HG03095 (cell line): Measurements from ENCODE around the gene INSYN1.

Source experiments
- ATAC-seq: cut with Tn5 transposase; IDR thresholded peaks from one replicate; pipeline ENCODE4 v1.9.1; 2021; ENCODE audit warnings: moderate library complexity; ENCODE audit not compliant: unreplicated experiment

INSYN1 gene

DNA sequence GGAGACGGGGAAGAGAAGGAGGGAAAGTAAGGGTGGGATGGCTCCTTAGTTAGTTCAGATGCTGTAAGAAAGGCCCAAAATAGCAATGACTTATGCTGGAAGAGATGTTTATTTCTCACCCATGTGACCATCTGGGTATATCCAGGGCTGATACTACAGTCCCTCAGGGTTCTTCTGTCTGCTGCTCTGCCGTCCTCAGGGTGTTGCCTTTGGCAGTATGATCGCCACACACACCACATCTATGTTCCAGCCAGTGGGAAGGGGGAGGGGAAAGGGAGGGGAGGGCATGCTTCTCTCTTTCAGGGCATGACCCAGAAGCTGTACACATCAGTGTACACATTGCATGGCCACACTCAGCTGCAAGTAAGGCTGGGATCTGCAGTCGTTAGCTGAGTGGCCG is 58.7 kb downstream of the INSYN1 start:
- ATAC-seq, result no peak

- ATAC-seq, result no peak
Observed at GRCh38 chr15:73691396-73691795, 61.8 kb downstream of the INSYN1 start.

- no peak for ATAC-seq
Observed at GRCh38 chr15:73688455-73688854, 64.7 kb downstream of the INSYN1 start.

DNA sequence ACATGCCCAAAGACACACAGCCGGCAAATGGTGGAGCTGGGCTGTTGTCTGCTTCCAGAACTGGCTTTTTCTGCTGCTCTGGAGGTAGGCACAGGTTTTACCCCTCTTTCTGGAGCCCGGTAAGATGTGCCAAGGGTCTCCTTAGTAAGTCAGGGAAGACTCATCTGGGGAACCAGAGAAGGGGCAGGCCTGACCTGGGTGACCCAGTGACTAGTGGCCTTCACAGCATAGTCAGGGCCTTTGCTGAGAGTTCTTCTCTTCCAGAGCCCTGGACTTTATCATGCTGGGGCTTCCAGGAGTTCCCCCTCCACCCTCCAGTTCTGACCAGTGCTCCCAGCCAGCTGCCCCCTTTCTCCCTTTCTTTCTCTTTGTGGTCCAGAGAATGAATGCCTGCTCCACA is 65.8 kb downstream of the INSYN1 start:
- ATAC-seq, result no peak

- ATAC-seq, result no peak
Observed at GRCh38 chr15:73686781-73687256, 66.3 kb downstream of the INSYN1 start.

DNA sequence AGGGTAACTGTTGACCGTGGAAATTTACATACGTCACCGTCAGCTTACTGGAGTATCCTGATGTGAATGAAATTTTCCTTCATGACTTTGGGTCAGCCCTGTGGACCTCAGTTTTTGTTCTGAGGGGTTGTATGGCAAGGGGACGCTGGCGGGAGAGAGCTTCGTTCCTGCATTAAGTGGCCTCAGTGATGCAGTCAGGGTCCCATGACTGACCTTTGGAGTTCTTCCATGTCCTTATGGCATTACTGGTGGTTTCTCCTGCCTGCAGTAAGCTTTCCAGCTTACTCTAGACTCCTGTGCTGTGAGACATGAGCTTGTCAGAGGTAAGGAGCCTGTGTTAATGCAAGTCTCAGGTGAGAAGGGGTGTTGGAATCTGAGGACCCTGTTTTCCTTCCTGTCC is 67.2 kb downstream of the INSYN1 start:
- ATAC-seq, result no peak
